IPS-15b (cell line): ENCODE data around the gene CAMK1D.
"Not testable (repeated sequence)": the region's sequence is repeated elsewhere in the genome, so short reads cannot be mapped to it uniquely, and the experiment has no call there.

Source experiments
- H3K27me3 ChIP-seq: one replicate; pipeline ENCODE4 v1.6.1; 2013; ENCODE audit warnings: low read length; ENCODE audit not compliant: control insufficient read depth, insufficient read depth
- H3K36me3 ChIP-seq: one replicate; pipeline ENCODE4 v1.6.1; 2013; ENCODE audit warnings: low read length; ENCODE audit not compliant: control insufficient read depth, insufficient read depth
- H3K4me1 ChIP-seq: one replicate; pipeline ENCODE4 v1.6.1; 2013; ENCODE audit warnings: mild to moderate bottlenecking, low read length; ENCODE audit not compliant: control insufficient read depth, insufficient read depth
- H3K4me3 ChIP-seq: one replicate; pipeline ENCODE4 v1.5.1; 2013; ENCODE audit warnings: low read depth, low read length
- H3K9ac ChIP-seq: one replicate; pipeline ENCODE4 v1.6.1; 2013; ENCODE audit warnings: low read depth, mild to moderate bottlenecking, low read length
- H3K9me3 ChIP-seq: one replicate; pipeline ENCODE4 v1.6.1; 2013; ENCODE audit warnings: mild to moderate bottlenecking, low read length; ENCODE audit not compliant: control insufficient read depth, insufficient read depth

The CAMK1D gene

DNA sequence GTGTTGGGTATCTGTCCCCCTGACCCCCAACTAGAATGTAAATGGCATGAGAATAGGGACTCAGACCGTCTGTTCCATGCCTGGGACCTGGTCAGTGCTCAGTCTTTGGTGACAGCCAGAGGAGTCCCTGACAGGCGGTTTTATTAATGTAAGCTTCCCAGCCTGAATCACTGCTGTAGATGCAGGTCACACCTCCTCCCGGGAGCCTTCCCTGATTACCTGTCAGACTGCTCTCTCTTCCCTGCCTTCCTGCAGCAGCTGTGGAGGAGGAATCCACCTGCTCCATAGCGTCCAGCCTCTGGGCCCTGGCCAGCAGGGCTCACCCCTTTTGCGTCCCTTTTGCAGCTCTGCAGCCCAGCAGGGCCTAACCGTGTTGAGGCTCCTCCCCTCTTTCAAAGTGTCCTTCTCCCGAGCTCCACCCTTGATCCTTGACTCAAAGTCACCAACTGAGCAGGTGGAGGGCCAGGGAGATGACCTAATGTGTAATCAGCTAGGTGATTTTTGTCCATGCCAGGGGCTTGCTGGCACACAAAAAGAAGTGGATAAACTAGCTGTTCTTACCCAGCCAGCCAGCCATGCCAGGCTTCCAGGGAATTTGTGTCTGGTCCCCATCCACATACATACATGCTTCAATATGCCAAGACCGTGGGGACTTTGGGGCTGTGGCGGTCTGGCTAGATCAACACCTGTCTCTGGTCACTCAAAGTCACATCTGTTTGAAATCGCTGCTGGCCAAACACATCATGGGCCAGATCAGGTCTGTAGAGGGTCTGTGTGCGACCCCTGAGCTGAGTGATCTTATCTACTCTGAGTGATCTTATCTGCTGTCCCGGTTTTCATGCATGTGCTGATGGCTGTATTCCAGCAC, 457.1 kb downstream of the CAMK1D start:
- no peaks in the 10 kb centered on the region for H3K27me3 ChIP-seq
- H3K4me1 ChIP-seq: no peaks in the 10 kb centered on the region
- no peak overlapping the region for H3K4me3 ChIP-seq
- H3K9me3 ChIP-seq: no peaks in the 10 kb centered on the region
- H3K9ac ChIP-seq: no peak overlapping the region
- H3K36me3 ChIP-seq: no peaks in the 10 kb centered on the region

DNA sequence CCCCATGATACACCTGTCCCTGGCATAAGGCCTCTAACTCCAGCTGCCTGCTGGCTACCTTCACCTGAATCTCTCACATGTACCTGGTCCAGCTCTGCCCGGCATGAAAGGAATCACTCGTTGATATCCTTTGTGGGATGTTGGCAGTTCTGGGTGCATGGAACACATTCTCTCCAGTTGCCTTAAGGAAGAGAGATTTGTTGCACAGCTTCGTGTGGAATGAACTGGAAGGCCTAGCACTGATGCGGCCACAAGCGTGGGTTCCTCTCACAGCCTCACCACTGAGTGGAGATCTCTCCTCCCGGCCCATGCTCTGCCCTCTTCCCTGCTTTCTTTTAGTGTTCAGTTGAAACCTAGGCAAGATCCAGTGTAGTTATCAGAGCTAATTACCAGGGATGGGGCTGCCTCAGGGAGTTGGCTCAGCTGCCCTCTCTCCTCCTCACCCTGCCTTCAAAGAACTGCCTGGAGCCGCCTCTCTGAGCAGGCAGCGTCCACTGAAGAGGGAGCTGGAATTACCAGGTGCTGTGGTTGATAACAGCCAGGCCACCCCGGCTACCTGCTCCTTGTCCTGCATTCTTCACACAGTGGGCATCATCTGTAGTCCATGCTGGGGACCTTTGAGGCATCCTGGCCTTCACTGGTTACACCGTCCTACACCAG, 457.9 kb downstream of the CAMK1D start:
- no peak overlapping the region for H3K9ac ChIP-seq
- H3K27me3 ChIP-seq: no peaks in the 10 kb centered on the region

DNA sequence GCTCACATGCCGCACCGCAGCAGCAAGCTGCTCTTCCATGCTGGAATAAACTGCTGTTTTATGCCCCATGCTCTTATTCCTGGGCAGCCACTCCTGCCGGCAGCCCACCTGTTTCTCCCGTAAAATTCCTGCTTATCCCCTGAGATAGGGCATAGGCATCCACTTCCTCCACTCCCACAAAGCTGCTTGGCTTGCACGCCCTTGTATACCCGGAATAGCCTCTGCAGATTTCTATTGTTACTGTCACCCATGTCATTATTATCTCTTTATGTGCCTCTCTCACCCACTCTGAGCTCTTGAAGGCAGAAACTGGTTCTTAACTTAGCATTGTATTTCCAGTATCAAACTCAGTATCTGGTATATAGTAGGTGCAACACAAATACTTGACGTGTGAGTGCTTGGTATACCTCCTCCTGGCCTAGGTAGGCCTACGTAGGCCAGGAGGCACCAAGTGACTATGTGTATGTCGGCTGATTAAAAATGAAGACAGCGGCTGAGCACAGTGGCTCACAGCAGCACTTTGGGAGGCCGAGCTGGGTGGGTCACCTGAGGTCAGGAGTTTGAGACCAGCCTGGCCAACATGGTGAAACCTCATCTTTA, 458.8 kb downstream of the CAMK1D start:
- Histone ChIP-seq H3K27me3 (no peaks in the 10 kb centered on the region), H3K9ac (no peak overlapping the region), H3K36me3 (no peaks in the 10 kb centered on the region), H3K4me3 (no peak overlapping the region), H3K9me3 (no peaks in the 10 kb centered on the region), H3K4me1 (no peaks in the 10 kb centered on the region)

More for the DNA sequence above, 457.9 kb downstream of the CAMK1D start:
- Histone ChIP-seq H3K4me1 (no peaks in the 10 kb centered on the region), H3K4me3 (no peak overlapping the region), H3K36me3 (no peaks in the 10 kb centered on the region), H3K9me3 (no peaks in the 10 kb centered on the region)

DNA sequence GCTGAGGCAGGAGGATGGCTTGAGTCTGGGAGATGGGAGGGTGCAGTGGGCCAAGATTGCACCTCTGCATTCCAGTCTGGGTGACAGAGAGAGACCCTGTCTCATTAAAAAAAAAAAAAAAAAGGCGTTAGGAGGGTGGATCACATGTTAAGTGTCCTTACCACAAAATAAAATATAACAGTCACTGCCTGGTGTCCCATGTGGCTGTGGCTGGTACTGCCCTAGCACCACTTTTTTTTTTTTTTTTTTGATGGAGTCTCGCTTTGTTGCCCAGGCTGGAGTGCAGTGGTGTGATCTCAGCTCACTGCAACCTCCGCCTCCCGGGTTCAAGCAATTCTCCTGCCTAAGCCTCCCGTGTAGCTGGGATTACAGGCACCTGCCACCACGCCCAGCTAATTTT, 460.7 kb downstream of the CAMK1D start:
- H3K9me3 ChIP-seq, H3K4me1 ChIP-seq: not testable (repeated sequence)

DNA sequence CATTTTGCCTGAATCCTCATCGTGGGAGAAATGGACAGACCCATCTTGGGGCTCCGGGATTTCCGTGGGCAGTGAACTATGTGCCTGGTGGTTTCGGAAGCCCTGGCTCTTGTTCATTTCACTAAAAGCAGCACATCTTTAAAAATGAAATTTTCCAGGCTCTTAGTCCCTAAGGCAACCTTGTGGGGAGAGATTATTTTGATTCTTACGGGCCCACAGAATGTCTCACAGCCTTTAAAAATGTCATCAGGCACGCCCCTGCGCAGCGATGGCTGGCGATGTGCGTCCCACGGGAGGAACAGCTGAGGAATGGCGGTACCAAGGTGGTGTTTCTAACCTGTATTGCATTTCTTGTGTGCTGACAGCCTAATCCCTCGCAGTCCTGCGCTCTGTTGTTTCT, 462.5 kb downstream of the CAMK1D start:
- H3K9ac ChIP-seq: no peak overlapping the region
- H3K27me3 ChIP-seq: no peaks in the 10 kb centered on the region
- H3K9me3 ChIP-seq: no peaks in the 10 kb centered on the region
- H3K4me1 ChIP-seq: no peaks in the 10 kb centered on the region
- H3K4me3 ChIP-seq: no peak overlapping the region
- no peaks in the 10 kb centered on the region for H3K36me3 ChIP-seq

More for the DNA sequence above, 460.7 kb downstream of the CAMK1D start:
- not testable (repeated sequence) for H3K9ac ChIP-seq, H3K4me3 ChIP-seq, H3K36me3 ChIP-seq, H3K27me3 ChIP-seq

DNA sequence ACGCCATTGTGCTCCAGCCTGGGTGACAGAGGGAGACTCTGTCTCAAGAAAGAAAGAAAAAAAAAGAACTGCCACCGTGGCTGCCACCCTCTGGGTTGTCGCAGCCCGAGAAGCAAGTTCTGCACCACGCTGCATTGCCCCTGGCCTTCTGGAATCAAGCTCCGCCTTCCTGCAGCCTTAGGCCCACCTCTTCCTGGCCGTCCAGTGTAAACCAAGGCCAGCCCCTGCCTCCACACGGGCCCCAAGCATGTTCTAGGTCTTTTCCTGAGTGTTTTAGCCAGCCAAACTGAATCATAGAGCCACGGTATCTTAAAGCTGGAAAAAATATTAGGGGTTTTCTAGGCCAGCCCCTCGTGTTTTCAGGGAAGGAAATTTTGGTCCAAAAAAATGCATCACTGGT, 463.2 kb downstream of the CAMK1D start:
- no peaks in the 10 kb centered on the region for H3K4me1 ChIP-seq
- no peak overlapping the region for H3K4me3 ChIP-seq
- no peaks in the 10 kb centered on the region for H3K36me3 ChIP-seq
- no peaks in the 10 kb centered on the region for H3K27me3 ChIP-seq
- no peak overlapping the region for H3K9ac ChIP-seq
- H3K9me3 ChIP-seq: no peaks in the 10 kb centered on the region

DNA sequence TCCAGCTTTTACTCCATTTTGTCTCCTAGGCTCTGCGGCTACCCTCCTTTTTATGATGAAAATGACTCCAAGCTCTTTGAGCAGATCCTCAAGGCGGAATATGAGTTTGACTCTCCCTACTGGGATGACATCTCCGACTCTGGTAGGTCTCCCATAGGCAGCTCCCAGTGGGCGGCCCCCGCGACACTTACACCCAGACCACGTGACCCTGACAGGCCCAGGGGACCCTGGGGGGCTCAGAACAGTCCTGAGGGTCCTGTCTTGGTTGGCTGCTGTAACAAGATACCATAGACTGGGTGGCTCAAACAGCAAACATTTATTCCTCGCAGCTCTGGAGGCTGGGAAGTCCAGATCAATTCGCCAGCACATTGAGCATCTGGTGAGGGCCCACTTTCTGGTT, 464.8 kb downstream of the CAMK1D start:
- Histone ChIP-seq H3K9me3 (no peaks in the 10 kb centered on the region), H3K36me3 (no peaks in the 10 kb centered on the region), H3K27me3 (no peaks in the 10 kb centered on the region), H3K4me3 (no peak overlapping the region), H3K9ac (no peak overlapping the region), H3K4me1 (peaks cover 2% of the 10 kb centered on the region)

DNA sequence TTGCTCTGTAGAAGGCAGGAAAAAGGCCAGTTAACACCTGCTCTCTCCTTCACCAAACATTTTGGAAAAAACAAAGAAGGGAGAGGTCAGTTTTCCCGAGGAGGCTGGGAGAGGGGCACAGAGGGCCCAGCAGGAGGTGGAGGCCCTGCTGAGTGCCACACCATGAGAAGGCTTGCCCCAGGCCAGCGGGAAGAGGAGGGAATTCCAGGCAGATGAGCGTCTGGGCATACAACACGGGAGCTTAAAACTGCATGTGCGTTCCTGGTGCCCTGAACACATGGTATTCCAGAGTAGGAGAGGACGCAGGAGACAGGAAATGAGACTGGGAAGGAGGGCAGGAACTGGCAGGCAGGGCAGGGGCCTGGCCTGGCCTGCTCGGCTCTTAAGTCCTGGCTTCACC, 469.7 kb downstream of the CAMK1D start:
- Histone ChIP-seq H3K36me3 (no peaks in the 10 kb centered on the region), H3K9me3 (no peaks in the 10 kb centered on the region), H3K9ac (no peak overlapping the region), H3K4me1 (peaks cover 2% of the 10 kb centered on the region), H3K4me3 (no peak overlapping the region), H3K27me3 (no peaks in the 10 kb centered on the region)

DNA sequence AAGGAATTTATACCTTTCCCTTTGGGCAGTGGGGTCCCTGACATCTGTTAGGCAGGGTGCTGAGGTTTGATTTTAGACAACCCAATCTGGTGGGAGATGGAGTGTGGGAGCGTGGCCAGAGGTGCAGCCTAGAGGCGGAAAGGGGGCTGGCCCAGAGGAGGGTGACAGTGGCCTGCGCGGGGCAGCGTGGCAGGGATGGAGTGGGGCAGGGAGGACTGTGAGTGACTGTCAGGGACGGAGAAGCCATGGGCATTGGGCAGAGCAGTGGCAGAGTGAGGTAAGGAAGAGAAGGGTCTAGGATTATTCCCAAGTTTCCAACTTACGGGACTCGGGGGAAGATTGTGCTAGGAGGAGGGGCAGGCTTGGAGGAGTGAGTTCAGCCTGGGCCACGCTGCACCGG, 470.3 kb downstream of the CAMK1D start:
- H3K9me3 ChIP-seq: no peaks in the 10 kb centered on the region
- peaks cover 2% of the 10 kb centered on the region for H3K4me1 ChIP-seq
- H3K4me3 ChIP-seq: no peak overlapping the region
- no peaks in the 10 kb centered on the region for H3K27me3 ChIP-seq
- H3K9ac ChIP-seq: no peak overlapping the region
- H3K36me3 ChIP-seq: no peaks in the 10 kb centered on the region

DNA sequence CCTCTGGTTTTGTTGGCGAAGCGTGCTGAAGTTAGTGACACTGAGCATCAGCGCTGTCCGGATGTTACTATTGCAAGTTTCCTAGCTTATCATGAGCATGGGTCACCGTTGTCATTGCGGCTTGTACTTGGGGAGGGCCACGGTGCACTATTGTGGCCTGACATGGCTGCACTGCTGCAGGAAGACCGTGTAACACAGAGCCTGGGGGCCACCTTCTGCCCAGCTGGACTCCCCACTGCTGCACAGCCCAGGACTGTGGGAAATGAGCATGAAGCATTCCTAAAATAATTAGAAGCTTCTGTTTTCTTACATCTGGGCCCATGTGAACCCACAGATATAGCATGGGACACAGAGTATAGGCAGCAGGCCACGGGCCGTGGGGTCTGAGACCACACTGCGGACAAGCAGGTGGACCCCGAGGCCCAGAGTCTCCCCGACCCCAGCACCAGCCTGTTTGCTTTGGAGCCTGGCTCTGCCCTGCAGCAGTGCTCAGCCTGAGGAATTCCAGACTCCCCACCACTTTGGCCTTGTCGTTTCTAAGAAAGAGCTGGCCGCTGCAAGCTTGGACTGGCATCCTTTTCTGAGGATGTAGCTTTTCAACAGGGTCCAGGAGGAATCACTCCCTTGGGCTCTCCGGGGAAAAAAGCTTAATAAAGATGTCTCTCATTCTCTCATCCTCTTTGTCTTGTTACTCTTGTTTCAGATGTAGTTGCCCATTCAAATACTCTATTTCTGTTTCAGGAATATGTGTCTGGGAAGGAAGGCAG, 473.0 kb downstream of the CAMK1D start:
- Histone ChIP-seq H3K4me3 (no peak overlapping the region), H3K9ac (no peak overlapping the region), H3K27me3 (no peaks in the 10 kb centered on the region), H3K9me3 (no peaks in the 10 kb centered on the region), H3K4me1 (peaks cover 2% of the 10 kb centered on the region), H3K36me3 (no peaks in the 10 kb centered on the region)

DNA sequence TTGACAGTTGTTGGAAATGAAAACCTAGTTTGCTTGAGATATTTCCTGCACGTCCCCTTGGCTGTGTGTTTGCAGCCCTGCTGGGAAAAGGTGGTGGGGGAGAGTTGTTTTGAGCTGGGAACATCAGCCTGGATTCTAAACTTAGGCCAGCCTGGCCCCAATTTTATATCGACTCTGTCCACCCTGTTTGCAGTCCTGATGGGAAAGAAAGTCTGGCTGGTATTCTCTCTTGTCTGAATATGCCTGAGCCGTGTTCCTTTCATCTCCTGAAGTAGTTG, 473.5 kb downstream of the CAMK1D start:
- Histone ChIP-seq H3K9ac (no peak overlapping the region), H3K27me3 (no peaks in the 10 kb centered on the region), H3K4me1 (peaks cover 2% of the 10 kb centered on the region), H3K4me3 (no peak overlapping the region), H3K36me3 (no peaks in the 10 kb centered on the region), H3K9me3 (no peaks in the 10 kb centered on the region)
